Keratinocyte (primary cell): ENCODE data around the gene GIPC3. TPM values are rescaled to one million over a fixed set of nuclear protein-coding genes. Genes with fewer than 3 reads are reported as not detected.
A peak's percentile ranks its signal among the peaks of the same experiment; 100 is the strongest.

ENCODE experiments used
- DNase-seq: peaks from one replicate; pipeline ENCODE4 v3.0.0-alpha.2; 2011; ENCODE audit warnings: low read depth, missing footprints, low spot score
- FAIRE-seq: peaks from 2 replicates; lab custom pipeline; 2011; peaks lifted over from hg19 to GRCh38; lab: Jason Lieb, UNC
- H2AFZ ChIP-seq: 2 replicates; pipeline ENCODE4 v1.6.0; 2012; ENCODE audit warnings: low read length, control low read depth, inconsistent platforms; ENCODE audit not compliant: control insufficient read depth
- H3K27ac ChIP-seq: 2 replicates; pipeline ENCODE4 v1.5.1; 2011; ENCODE audit warnings: low read length; ENCODE audit not compliant: control insufficient read depth, insufficient read depth
- H3K27me3 ChIP-seq: 3 replicates; pipeline ENCODE4 v1.6.0; 2011; ENCODE audit warnings: low read length; ENCODE audit not compliant: control insufficient read depth, insufficient read depth; ENCODE audit errors: extremely low read depth
- H3K36me3 ChIP-seq, 2 experiments: 2 replicates in 1 of 2; 3 replicates in 1 of 2; pipeline ENCODE4 v1.5.1; 2011; ENCODE audit warnings: low read length in 2 of 2, mild to moderate bottlenecking in 1 of 2; ENCODE audit not compliant: control insufficient read depth in 2 of 2, insufficient read depth in 2 of 2; ENCODE audit errors: extremely low read depth in 1 of 2
- H3K4me1 ChIP-seq: 3 replicates; pipeline ENCODE4 v1.5.1; 2011; ENCODE audit warnings: low read length; ENCODE audit not compliant: control insufficient read depth, insufficient read depth; ENCODE audit errors: extremely low read depth
- H3K4me2 ChIP-seq: 3 replicates; pipeline ENCODE4 v1.6.0; 2011; ENCODE audit warnings: low read depth, low read length; ENCODE audit not compliant: control insufficient read depth, insufficient read depth; ENCODE audit errors: extremely low read depth
- H3K4me3 ChIP-seq, 3 experiments: fragments of 200-600 bp in 1 of 3; sonication (generic) in 1 of 3; 2 replicates in 2 of 3; 3 replicates in 1 of 3; pipeline ENCODE4 v1.5.1; 2011 to 2016; ENCODE audit warnings: low read length in 3 of 3, mild to moderate bottlenecking in 3 of 3, control low read depth in 2 of 3, inconsistent platforms in 1 of 3, low read depth in 1 of 3, mixed read lengths in 1 of 3, mixed run types in 1 of 3, moderate library complexity in 1 of 3; ENCODE audit not compliant: control insufficient read depth in 2 of 3, insufficient read depth in 2 of 3; ENCODE audit errors: extremely low read depth in 1 of 3
- H3K79me2 ChIP-seq: 2 replicates; pipeline ENCODE4 v1.6.0; 2012; ENCODE audit warnings: low read length; ENCODE audit not compliant: control insufficient read depth, insufficient read depth
- H3K9ac ChIP-seq: 3 replicates; pipeline ENCODE4 v1.6.0; 2011; ENCODE audit warnings: low read length; ENCODE audit not compliant: control insufficient read depth, insufficient read depth; ENCODE audit errors: extremely low read depth
- H3K9me1 ChIP-seq: 3 replicates; pipeline ENCODE4 v1.6.0; 2011; ENCODE audit warnings: low read length; ENCODE audit not compliant: control insufficient read depth, insufficient read depth; ENCODE audit errors: extremely low read depth
- H3K9me3 ChIP-seq: 2 replicates; pipeline ENCODE4 v1.5.1; 2012; ENCODE audit warnings: low read depth, low read length; ENCODE audit not compliant: control insufficient read depth
- H4K20me1 ChIP-seq: 3 replicates; pipeline ENCODE4 v1.6.0; 2011; ENCODE audit warnings: low read length; ENCODE audit not compliant: control insufficient read depth, insufficient read depth; ENCODE audit errors: extremely low read depth
- CTCF ChIP-seq, 3 experiments: IDR thresholded peaks in 1 of 3; conservative IDR thresholded peaks in 1 of 3; optimal IDR thresholded peaks in 1 of 3; 2 replicates in 2 of 3; 3 replicates in 1 of 3; pipeline versions ENCODE3 to v1.5.1; 2011; ENCODE audit warnings: low read length in 3 of 3, mild to moderate bottlenecking in 3 of 3, moderate library complexity in 2 of 3, control low read depth in 1 of 3, inconsistent platforms in 1 of 3; ENCODE audit not compliant: insufficient read depth in 2 of 3; ENCODE audit errors: extremely low read depth in 1 of 3
- EZH2 ChIP-seq: IDR thresholded peaks from one replicate; pipeline ENCODE4 v1.6.1; 2012; ENCODE audit warnings: inconsistent platforms, mild to moderate bottlenecking, low read length, moderate library complexity
- dilution Hi-C: fragments of 300-500 bp; cut with MboI; formaldehyde crosslinking; loops from one replicate; pipeline ENCODE4 v1.7.0; 2020; ENCODE audit warnings: low sequenced_read_pairs; ENCODE audit not compliant: extremely low pct_ligation_motif_present
- polyA plus RNA-seq, 5 experiments: library from polyadenylated mRNA; depleted of rRNA in 3 of 5; stranded (reverse) in 3 of 5; stranded (forward) in 1 of 5; unstranded in 1 of 5; fragments of >200 nt; gene quantifications; 1 replicate in 1 of 5; 2 replicates in 3 of 5; 3 replicates in 1 of 5; pipeline versions ENCODE4 v1.2.1 to v1.2.3, GENCODE V29; 2011 to 2012; ENCODE audit warnings: missing spikeins in 2 of 5, low read depth in 1 of 5, low replicate concordance in 1 of 5

GIPC3 gene
- polyA plus RNA-seq, 1 donor (not counting 4 experiments of a cell fraction or from before 2014, with no cell fraction given), result not detected

GRCh38 chr19:3572132-3572854 is 13.0 kb upstream of the GIPC3 start:
- Histone ChIP-seq H3K27ac (no peak overlapping the region), H3K27me3 (no peaks in the 10 kb centered on the region), H3K9ac (peak overlapping the region; percentile 54), H3K4me3 (peak overlapping the region; percentile 44 to 97 (median 61)), H3K79me2 (no peaks in the 10 kb centered on the region), H3K4me1 (peaks cover 22% of the 10 kb centered on the region), H3K9me3 (no peaks in the 10 kb centered on the region), H4K20me1 (no peaks in the 10 kb centered on the region), H3K9me1 (no peaks in the 10 kb centered on the region), H3K4me2 (peak overlapping the region; percentile 83), H3K36me3 (peaks cover 2 to 3% of the 10 kb centered on the region in 2 experiments), H2AFZ (peak overlapping the region; percentile 88)
- DNase-seq (peak; percentile 99), FAIRE-seq (peak; percentile 97)
- TF ChIP-seq CTCF (optimal IDR thresholded peaks at IDR 0.05 in 1 of 3, IDR thresholded peaks at IDR 0.05 in 1 of 3, conservative IDR thresholded peaks at IDR 0.05 in 1 of 3; ENCODE audit: extremely low read depth in 1 of 3, insufficient read depth in 2 of 3, low read length in 3 of 3) (no peak), EZH2 (no peak)
- dilution Hi-C loops, result no loop called here

GRCh38 chr19:3572855-3573161 is 12.5 kb upstream of the GIPC3 start, which contains the start of gene HMG20B:
Gene HMG20B (plus strand): TSS chr19:3572944. CDS start chr19:3573310, 366 bp downstream.
- no peak for DNase-seq
- dilution Hi-C loops, result no loop called here
- H3K9me3 ChIP-seq, result no peaks in the 10 kb centered on the region
- H3K4me3 ChIP-seq, result peak within 1 kb of the TSS; percentile 79 to 97 (median 90)
- peak within 1 kb of the TSS; percentile 83 for H3K4me2 ChIP-seq
- H3K9me1 ChIP-seq, result no peaks in the 10 kb centered on the region
- H3K36me3 ChIP-seq, result peaks cover 2 to 3% of the 10 kb centered on the region in 2 experiments
- no peaks in the 10 kb centered on the region for H3K27me3 ChIP-seq
- H3K79me2 ChIP-seq, result no peaks in the 10 kb centered on the region
- H3K4me1 ChIP-seq, result peaks cover 22% of the 10 kb centered on the region
- no peak for FAIRE-seq
- H4K20me1 ChIP-seq, result no peaks in the 10 kb centered on the region
- TF ChIP-seq CTCF (optimal IDR thresholded peaks at IDR 0.05 in 1 of 3, IDR thresholded peaks at IDR 0.05 in 1 of 3, conservative IDR thresholded peaks at IDR 0.05 in 1 of 3; ENCODE audit: extremely low read depth in 1 of 3, insufficient read depth in 2 of 3, low read length in 3 of 3) (no peak), EZH2 (no peak)
- peak within 1 kb of the TSS; percentile 87 for H3K9ac ChIP-seq
- H2AFZ ChIP-seq, result peak within 1 kb of the TSS; percentile 88
- H3K27ac ChIP-seq, result peak within 1 kb of the TSS; percentile 63
